ENCODE results near the gene CBX1. TPM values are rescaled to one million over a fixed set of nuclear protein-coding genes. Genes with fewer than 3 reads are reported as not detected.
A peak's percentile ranks its signal among the peaks of the same experiment; 100 is the strongest.

CBX1 gene
- polyA plus RNA-seq, 1 donor from 2014 or later: 363 TPM

DNA sequence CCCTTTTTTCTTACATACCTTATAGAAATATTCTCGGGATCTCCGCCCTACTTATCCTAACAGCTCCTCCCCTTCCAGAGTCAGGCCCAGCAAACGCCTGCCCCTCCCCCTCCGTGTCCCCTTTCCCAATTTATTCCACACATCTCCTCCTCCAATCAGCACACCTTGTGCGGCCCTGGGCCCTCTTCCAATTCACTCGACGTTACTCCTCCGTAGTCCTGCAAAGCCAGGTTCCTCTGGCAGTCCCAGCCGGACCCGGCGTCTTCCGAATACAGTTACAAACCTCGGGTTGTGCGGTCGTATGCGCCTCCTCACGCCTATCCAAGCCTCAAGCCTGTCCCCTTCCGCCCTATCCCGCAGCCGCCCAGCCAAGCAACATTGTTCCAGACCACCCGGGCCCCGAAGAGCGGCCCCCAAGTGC, 677 bp downstream of the CBX1 start:
- peak overlapping the region; percentile 98 for H3K4me3 ChIP-seq (ENCODE audit: low read length)
- peaks cover 49% of the 10 kb centered on the region for H3K79me2 ChIP-seq (replicated peaks; ENCODE audit: insufficient read depth, low read length)
- TF ChIP-seq REST (IDR thresholded peaks at IDR 0.05; ENCODE audit: borderline replicate concordance) (no peak), RAD21 (conservative IDR thresholded peaks at IDR 0.05) (no peak)
- peak overlapping the region; percentile 94 for H2AFZ ChIP-seq (ENCODE audit: low read depth, low read length)
- H3K9me2 ChIP-seq (ENCODE audit: insufficient read depth, low read length): no peaks in the 10 kb centered on the region
- peaks cover 10% of the 10 kb centered on the region for H3F3A ChIP-seq (ENCODE audit: insufficient read depth, low read length, poor library complexity, severe bottlenecking)
- H3K27ac ChIP-seq (ENCODE audit: low read length): peak overlapping the region; percentile 97
- peak overlapping the region; percentile 98 for H3K9ac ChIP-seq (ENCODE audit: low read length)
- H4K20me1 ChIP-seq (ENCODE audit: insufficient read depth): peaks cover 7% of the 10 kb centered on the region
- peak overlapping the region; percentile 97 for H3K4me2 ChIP-seq (ENCODE audit: low read length)
- no peaks in the 10 kb centered on the region for H3K36me3 ChIP-seq (ENCODE audit: insufficient read depth, low read length)
- H3K9me3 ChIP-seq (ENCODE audit: low read length): no peaks in the 10 kb centered on the region
- H3K27me3 ChIP-seq (ENCODE audit: insufficient read depth, low read depth, low read length): no peaks in the 10 kb centered on the region

DNA sequence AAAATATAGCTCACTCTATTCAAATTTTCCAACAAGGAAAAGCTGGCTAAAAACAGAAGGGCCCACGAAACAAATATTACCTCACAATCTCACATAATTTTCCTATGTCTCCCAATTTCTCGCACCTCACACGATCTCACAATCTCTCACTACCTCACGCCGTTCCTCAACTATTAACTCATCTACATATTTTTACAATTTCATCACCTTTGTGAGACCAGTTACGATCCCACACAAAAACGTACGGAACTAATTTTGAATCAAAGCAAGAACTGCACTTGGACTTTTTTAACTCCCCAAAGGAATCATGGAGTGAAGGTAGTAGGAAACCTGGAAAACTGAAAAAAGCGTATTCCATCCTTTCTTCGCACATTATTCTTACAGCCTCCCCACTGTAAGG, 1.1 kb downstream of the CBX1 start:
- no peak for TF ChIP-seq RAD21 (conservative IDR thresholded peaks at IDR 0.05)
- no peak for TF ChIP-seq MXI1 (conservative IDR thresholded peaks at IDR 0.05; ENCODE audit: poor library complexity, severe bottlenecking)
- TF ChIP-seq POLR2AphosphoS5 (IDR thresholded peaks at IDR 0.05): no peak
- no peak for TF ChIP-seq TAF1 (IDR thresholded peaks at IDR 0.05; ENCODE audit: low read depth)
- TF ChIP-seq SMC3 (conservative IDR thresholded peaks at IDR 0.05; ENCODE audit: poor library complexity): no peak
- TF ChIP-seq REST (IDR thresholded peaks at IDR 0.05; ENCODE audit: borderline replicate concordance): no peak
- TF ChIP-seq CTCF (IDR thresholded peaks at IDR 0.05; ENCODE audit: poor library complexity, severe bottlenecking): no peak
- no peak for TF ChIP-seq EZH2 (IDR thresholded peaks at IDR 0.05; ENCODE audit: borderline replicate concordance, insufficient read depth, low read length, poor library complexity, severe bottlenecking)
- TF ChIP-seq EP300 (conservative IDR thresholded peaks at IDR 0.05; ENCODE audit: poor library complexity, severe bottlenecking): no peak
- H4K20me1 ChIP-seq (ENCODE audit: insufficient read depth): peaks cover 7% of the 10 kb centered on the region
- H3K79me2 ChIP-seq (replicated peaks; ENCODE audit: insufficient read depth, low read length): peaks cover 52% of the 10 kb centered on the region
- H3K27me3 ChIP-seq (ENCODE audit: insufficient read depth, low read depth, low read length): no peaks in the 10 kb centered on the region
- peak overlapping the region; percentile 94 for H2AFZ ChIP-seq (ENCODE audit: low read depth, low read length)
- no peaks in the 10 kb centered on the region for H3K9me3 ChIP-seq (ENCODE audit: low read length)
- H3K4me2 ChIP-seq (ENCODE audit: low read length): peak overlapping the region; percentile 97
- H3K9ac ChIP-seq (ENCODE audit: low read length): peak overlapping the region; percentile 98
- H3K4me3 ChIP-seq (ENCODE audit: low read length): peak overlapping the region; percentile 98
- H3K27ac ChIP-seq (ENCODE audit: low read length): peak overlapping the region; percentile 97
- H3K9me2 ChIP-seq (ENCODE audit: insufficient read depth, low read length): no peaks in the 10 kb centered on the region
- H3F3A ChIP-seq (ENCODE audit: insufficient read depth, low read length, poor library complexity, severe bottlenecking): peaks cover 10% of the 10 kb centered on the region
- H3K36me3 ChIP-seq (ENCODE audit: insufficient read depth, low read length): no peaks in the 10 kb centered on the region

Data from neural cell (in vitro differentiated cells).